Stimulated activated CD8-positive, alpha-beta memory T cell treated with anti-CD3 and anti-CD28 coated beads, Interleukin-15, amount 100 ng/mL, for 4 hours (primary cell): ENCODE measurements around the gene UFSP1.
A peak's percentile ranks its signal among the peaks of the same experiment; 100 is the strongest.
"Not testable (repeated sequence)": the region's sequence is repeated elsewhere in the genome, so short reads cannot be mapped to it uniquely, and the experiment has no call there.

Source experiments
- DNase-seq, 2 donors: peaks; one replicate each; pipeline ENCODE4 v3.0.0-alpha.2; 2020; ENCODE audit warnings: low read depth in 2 of 2

Gene UFSP1

GRCh38 chr7:100859856-100860255 is 29.7 kb downstream of the UFSP1 start:
- DNase-seq = no peak

GRCh38 chr7:100856871-100857282 is 32.6 kb downstream of the UFSP1 start:
- DNase-seq = no peak

GRCh38 chr7:100855515-100855914 is 34.0 kb downstream of the UFSP1 start:
- no peak for DNase-seq

- not testable (repeated sequence) for DNase-seq
These were observed 34.6 kb downstream of the UFSP1 start for GRCh38 chr7:100854899-100855298.

- no peak for DNase-seq
These were observed 35.2 kb downstream of the UFSP1 start for GRCh38 chr7:100854146-100854895.

GRCh38 chr7:100852048-100852872 is 37.3 kb downstream of the UFSP1 start, which contains the start of gene SLC12A9:
Gene SLC12A9 (plus strand): TSS chr7:100852713. CDS start chr7:100854198, 1,485 bp downstream.
- peak; percentile 61 to 69 for DNase-seq

- no peak for DNase-seq
These were observed 42.2 kb downstream of the UFSP1 start for GRCh38 chr7:100847360-100847759.

GRCh38 chr7:100840470-100841100 is 48.9 kb downstream of the UFSP1 start:
- no peak for DNase-seq

GRCh38 chr7:100839361-100839760 is 50.2 kb downstream of the UFSP1 start:
- DNase-seq = no peak
